CD4-positive, alpha-beta T cell treated with Interleukin-12 subunit alpha and Interleukin-12 subunit beta, for 1 hour (primary cell): Measurements from ENCODE around the gene PIP4K2C.
"Not testable (repeated sequence)": the region's sequence is repeated elsewhere in the genome, so short reads cannot be mapped to it uniquely, and the experiment has no call there.

Source experiments
- DNase-seq: peaks from one replicate; pipeline ENCODE4 v3.0.0-alpha.2; 2020

The PIP4K2C gene

GRCh38 chr12:57611108-57611826 lies 20.3 kb downstream of the PIP4K2C start, which contains the start of gene ARHGEF25:
ARHGEF25 (plus strand) TSS chr12:57611435; CDS start chr12:57611895, 460 bp downstream.
- DNase-seq, result peak; percentile 55

- no peak for DNase-seq
Measured at GRCh38 chr12:57611827-57612710, 21.1 kb downstream of the PIP4K2C start.

GRCh38 chr12:57612711-57613426 lies 21.9 kb downstream of the PIP4K2C start:
- DNase-seq, result no peak

GRCh38 chr12:57613427-57614109 lies 22.6 kb downstream of the PIP4K2C start:
- DNase-seq, result no peak

GRCh38 chr12:57614178-57614947 lies 23.4 kb downstream of the PIP4K2C start:
- DNase-seq, result no peak

GRCh38 chr12:57614948-57615500 lies 24.0 kb downstream of the PIP4K2C start:
- no peak for DNase-seq

GRCh38 chr12:57615637-57616036 lies 24.6 kb downstream of the PIP4K2C start:
- no peak for DNase-seq

- DNase-seq, result no peak
Measured at GRCh38 chr12:57616383-57617101, 25.6 kb downstream of the PIP4K2C start.

- no peak for DNase-seq
Measured at GRCh38 chr12:57617942-57618341, 26.9 kb downstream of the PIP4K2C start.

GRCh38 chr12:57618431-57618830 lies 27.4 kb downstream of the PIP4K2C start:
- DNase-seq, result not testable (repeated sequence)

- no peak for DNase-seq
Measured at GRCh38 chr12:57618966-57619433, 28.0 kb downstream of the PIP4K2C start.

GRCh38 chr12:57619434-57620244 lies 28.6 kb downstream of the PIP4K2C start:
- peak; percentile 41 for DNase-seq

- no peak for DNase-seq
Measured at GRCh38 chr12:57620245-57620935, 29.4 kb downstream of the PIP4K2C start.

- DNase-seq, result no peak
Measured at GRCh38 chr12:57620936-57621496, 30.0 kb downstream of the PIP4K2C start.

GRCh38 chr12:57621497-57622292 lies 30.7 kb downstream of the PIP4K2C start:
- DNase-seq, result peak; percentile 61

- no peak for DNase-seq
Measured at GRCh38 chr12:57622293-57623245, 31.6 kb downstream of the PIP4K2C start.

- DNase-seq, result no peak
Measured at GRCh38 chr12:57623385-57623784, 32.4 kb downstream of the PIP4K2C start.
